Measurements from ENCODE around the gene RPGRIP1.

DNA sequence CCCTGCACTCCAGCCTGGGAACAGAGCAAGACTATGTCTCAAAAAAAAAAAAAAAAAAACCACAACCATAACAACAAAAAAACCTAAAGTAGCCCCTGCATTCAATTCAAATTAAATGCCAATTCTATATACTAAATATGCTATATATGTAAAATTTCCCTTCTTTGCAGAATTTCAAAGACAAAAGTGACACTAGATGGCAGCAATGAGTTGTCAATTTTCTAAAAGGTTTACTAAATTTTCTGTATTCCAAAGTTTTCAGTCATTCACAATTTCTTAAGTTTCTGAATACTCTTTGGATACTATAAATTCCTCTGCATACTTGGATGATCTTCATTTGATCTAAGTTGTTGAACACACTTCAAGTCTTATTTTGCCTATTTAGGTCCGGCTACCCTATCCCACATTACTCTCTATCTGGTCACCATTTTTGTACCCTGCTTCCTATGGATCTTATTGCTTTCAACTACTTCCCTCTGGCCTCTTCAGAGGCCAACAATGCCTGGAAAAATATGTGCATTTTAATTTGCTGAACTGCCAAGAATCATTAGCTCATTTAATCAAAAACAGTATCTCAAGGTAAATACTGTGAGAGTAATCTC, 38.6 kb upstream of the RPGRIP1 start:
- no peak for TF ChIP-seq POLR2AphosphoS5 (IDR thresholded peaks at IDR 0.05; ENCODE audit: low read depth, low read length)
- no peak for TF ChIP-seq TAF1 (IDR thresholded peaks at IDR 0.05; ENCODE audit: low read depth, low read length)
- no peak for TF ChIP-seq POLR2A (IDR thresholded peaks at IDR 0.05; ENCODE audit: low read depth, low read length)
- no peak for TF ChIP-seq SPI1 (IDR thresholded peaks at IDR 0.05; ENCODE audit: low read depth, low read length)

All from GM12891 (cell line).